Femur (tissue), 1 donor: ENCODE results near the gene SVOPL.
A peak's percentile ranks its signal among the peaks of the same experiment; 100 is the strongest.
"Not testable (repeated sequence)": the region's sequence is repeated elsewhere in the genome, so short reads cannot be mapped to it uniquely, and the experiment has no call there.

ENCODE experiments used
- DNase-seq: peaks from one replicate; pipeline ENCODE4 v3.0.0-alpha.2; 2017

The SVOPL gene

GRCh38 chr7:138700857-138701536 lies at the start of gene SVOPL:
Gene SVOPL, minus strand, starts transcription at chr7:138701362. Its CDS starts 22,317 bp downstream, at chr7:138679045.
- no peak for DNase-seq

- no peak for DNase-seq
Observed at GRCh38 chr7:138750473-138750872, 49.3 kb upstream of the SVOPL start.

DNA sequence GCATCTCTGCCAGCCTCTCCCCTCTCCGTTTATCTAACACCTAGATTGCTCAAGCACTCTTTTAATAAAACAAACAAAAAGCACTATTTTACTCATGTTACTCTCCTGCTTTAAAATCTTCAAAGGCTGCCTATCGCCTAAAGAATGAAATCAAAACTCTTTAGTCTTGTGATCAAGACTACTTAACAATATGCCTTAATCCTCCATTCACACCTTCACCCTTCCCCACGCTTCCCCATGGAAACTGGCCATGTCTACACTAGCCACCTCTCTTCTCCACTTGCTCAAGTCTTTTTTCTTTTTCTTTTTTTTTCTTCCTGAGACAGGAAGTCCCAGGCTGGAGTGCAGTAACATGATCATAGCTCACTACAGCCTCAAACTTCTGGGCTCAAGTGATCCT lies 48.8 kb upstream of the SVOPL start:
- no peak for DNase-seq

DNA sequence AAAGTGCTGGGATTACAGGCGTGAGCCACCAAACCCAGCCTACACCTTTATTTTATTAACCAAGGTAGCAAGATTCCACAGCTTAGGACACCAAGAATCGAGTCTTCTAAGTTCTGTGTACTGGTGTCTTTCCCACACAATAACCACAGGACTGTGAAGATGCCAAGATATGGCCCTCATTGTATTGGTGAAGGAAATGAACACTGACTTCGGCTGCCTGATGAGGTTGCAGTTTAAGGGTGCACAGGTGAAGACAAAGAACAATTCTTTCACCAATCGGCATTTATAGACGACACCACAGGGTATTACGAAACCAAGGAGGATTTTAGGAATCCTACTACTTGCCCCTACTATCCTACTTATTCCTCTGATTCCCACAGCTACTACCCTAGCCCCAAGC lies 47.5 kb upstream of the SVOPL start:
- DNase-seq, result no peak

- no peak for DNase-seq
Observed at GRCh38 chr7:138746073-138746472, 44.9 kb upstream of the SVOPL start.

DNA sequence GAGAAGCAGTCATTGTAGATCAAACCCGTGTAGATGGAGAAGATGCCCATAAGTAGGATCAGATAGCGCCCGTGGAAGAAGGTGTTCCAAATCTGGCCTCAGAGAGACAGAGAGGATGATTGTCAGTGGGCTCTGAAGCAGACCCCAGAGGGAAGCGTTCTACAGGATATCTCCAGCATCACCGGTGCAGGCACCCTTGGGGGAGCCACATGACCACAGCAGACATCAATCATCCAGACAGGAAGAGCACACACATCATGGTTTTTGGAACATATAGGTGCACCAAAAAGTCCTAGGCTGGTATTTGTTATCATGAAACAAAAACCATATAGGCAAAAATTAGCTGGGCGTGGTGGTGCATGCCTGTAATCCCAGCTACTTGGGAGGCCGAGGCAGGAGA lies 44.0 kb upstream of the SVOPL start:
- no peak for DNase-seq

DNA sequence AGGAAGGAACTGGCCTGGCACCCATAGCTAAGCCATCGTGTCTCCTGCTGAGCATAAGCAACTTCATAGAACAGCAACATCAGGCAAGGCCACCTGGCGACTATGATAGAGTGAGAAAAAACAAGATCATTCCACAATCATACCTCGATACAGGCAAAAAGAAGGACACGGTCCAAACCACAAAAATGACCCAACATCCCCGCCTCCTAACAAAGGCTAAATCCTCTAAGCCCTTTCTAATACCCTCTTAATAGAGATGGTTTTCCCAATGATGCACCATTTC lies 40.2 kb upstream of the SVOPL start:
- DNase-seq, result no peak

DNA sequence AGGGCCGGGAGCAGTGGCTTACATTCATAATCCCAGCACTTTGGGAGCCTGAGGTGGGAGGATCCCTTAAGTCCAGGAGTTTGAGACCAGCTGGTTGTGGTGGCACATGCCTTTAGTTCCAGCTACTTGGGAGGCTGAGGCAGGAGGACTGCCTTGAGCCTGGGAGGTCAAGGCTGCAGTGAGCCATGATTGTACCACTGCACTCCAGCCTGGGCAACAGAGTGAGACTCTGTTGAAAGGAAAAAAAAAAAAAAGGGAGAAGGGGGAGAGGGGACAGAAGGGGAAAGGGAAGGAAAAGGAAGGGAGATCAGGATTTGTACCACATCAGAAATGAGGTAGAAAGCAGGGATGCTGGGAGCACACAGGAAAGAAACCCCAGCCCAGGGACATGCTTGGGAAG lies 38.7 kb upstream of the SVOPL start:
- DNase-seq, result no peak

GRCh38 chr7:138738551-138739335 lies 37.6 kb upstream of the SVOPL start:
- DNase-seq, result peak; percentile 91

- no peak for DNase-seq
Observed at GRCh38 chr7:138738114-138738513, 37.0 kb upstream of the SVOPL start.

GRCh38 chr7:138735399-138735798 lies 34.2 kb upstream of the SVOPL start:
- DNase-seq, result no peak

GRCh38 chr7:138731733-138732132 lies 30.6 kb upstream of the SVOPL start:
- not testable (repeated sequence) for DNase-seq

GRCh38 chr7:138729444-138729843 lies 28.3 kb upstream of the SVOPL start:
- no peak for DNase-seq

- no peak for DNase-seq
Observed at GRCh38 chr7:138727336-138728099, 26.4 kb upstream of the SVOPL start.

GRCh38 chr7:138726288-138726687 lies 25.1 kb upstream of the SVOPL start:
- DNase-seq, result no peak

GRCh38 chr7:138720286-138720685 lies 19.1 kb upstream of the SVOPL start:
- no peak for DNase-seq

DNA sequence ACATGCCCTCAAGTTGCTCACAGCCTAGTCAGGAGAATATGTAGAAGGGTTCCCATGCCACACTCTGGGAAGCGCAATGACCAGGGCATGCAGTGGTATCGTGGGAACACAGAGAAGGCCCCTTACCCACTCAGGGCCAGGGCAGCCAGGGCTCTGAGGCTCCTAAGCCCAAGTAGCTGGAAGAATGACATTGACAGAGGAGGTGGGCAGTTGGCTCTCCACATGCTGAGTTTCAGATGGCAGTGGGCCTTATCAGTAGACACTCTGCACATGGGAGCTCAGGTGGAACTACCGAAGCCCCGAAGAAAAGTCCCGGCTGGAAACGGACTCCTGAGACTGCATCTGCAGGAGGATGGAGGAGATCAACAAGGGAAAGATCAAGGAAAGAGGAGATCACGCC lies 15.7 kb upstream of the SVOPL start:
- DNase-seq, result no peak

DNA sequence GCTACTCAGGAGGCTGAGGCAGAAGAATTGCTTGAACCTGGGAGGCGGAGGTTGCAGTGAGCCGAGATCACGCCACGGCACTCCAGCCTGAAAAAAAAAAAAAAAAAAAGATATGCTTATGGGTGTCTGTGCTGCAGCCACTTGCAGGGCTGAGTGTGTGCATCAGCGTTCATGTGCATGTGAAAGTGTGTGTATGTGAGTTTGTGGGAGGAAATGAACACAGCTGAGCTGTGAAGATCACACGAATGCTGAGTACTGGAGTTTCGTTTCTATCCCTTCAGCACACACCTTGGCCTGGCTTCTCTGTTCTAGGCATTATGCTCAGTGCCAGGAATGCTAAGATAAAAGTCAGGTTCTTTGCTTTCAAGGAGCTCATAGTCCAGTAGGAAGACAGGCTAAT lies 12.0 kb upstream of the SVOPL start:
- no peak for DNase-seq

GRCh38 chr7:138712652-138713051 lies 11.5 kb upstream of the SVOPL start:
- no peak for DNase-seq

- DNase-seq, result no peak
Observed at GRCh38 chr7:138710536-138711385, 9.6 kb upstream of the SVOPL start.

- no peak for DNase-seq
Observed at GRCh38 chr7:138705167-138705566, 4.0 kb upstream of the SVOPL start.

- DNase-seq, result no peak
Observed at GRCh38 chr7:138701537-138701923, 368 bp upstream of the SVOPL start.

DNA sequence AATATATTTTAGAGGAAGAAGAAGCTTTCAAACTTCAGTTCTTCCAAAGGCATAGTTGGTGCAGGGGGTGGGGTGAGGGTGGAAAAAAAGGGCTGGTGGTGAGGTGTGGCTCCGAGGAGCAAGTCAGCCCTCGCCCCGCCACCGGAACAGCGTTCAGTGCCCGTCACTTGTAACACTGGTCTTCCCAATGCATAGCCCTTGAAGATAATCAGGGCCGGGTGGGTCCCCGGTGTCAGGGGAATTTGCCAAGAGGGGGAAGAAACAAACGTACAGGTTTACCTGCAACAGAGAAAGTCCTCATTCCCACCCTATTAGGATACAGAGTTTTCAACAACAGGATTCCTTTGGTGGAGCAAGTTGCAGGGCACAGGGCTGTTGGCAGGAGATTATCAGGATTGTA lies 1.5 kb downstream of the SVOPL start:
- no peak for DNase-seq
